HL-60 (cell line): ENCODE measurements around the gene CBX8.

Experiments
- DNase-seq, 2 experiments: peaks; one replicate each; pipeline ENCODE4 v3.0.0-alpha.2; 2010 to 2020; ENCODE audit warnings: low read depth in 1 of 2, low spot score in 1 of 2
- H3K27ac ChIP-seq: fragments of 250-450 bp; sonication (Bioruptor Pico); replicated peaks from 2 replicates; pipeline ENCODE4 v1.5.1; 2020; ENCODE audit warnings: mild to moderate bottlenecking, moderate library complexity
- H3K27me3 ChIP-seq: fragments of 250-450 bp; sonication (Bioruptor Pico); 2 replicates; pipeline ENCODE4 v1.5.1; 2021; ENCODE audit warnings: mild to moderate bottlenecking, moderate library complexity; ENCODE audit not compliant: insufficient read depth, poor library complexity, severe bottlenecking
- H3K4me3 ChIP-seq: replicated peaks from 2 replicates; pipeline ENCODE4 v1.5.1; 2011; ENCODE audit warnings: mild to moderate bottlenecking, control low read depth, low read length; ENCODE audit not compliant: insufficient read depth
- CTCF ChIP-seq: IDR thresholded peaks from one replicate; pipeline ENCODE4 v1.5.1; 2011; ENCODE audit warnings: low read length, control low read depth, inconsistent platforms; ENCODE audit not compliant: insufficient read depth
- GABPA ChIP-seq: IDR thresholded peaks from 2 replicates; pipeline ENCODE4 v1.6.1; 2012; ENCODE audit warnings: low read depth
- POLR2AphosphoS5 ChIP-seq: IDR thresholded peaks from 2 replicates; pipeline ENCODE4 v1.6.1; 2012; ENCODE audit warnings: low read depth
- REST ChIP-seq: IDR thresholded peaks from 2 replicates; pipeline ENCODE4 v1.6.1; 2012; ENCODE audit warnings: low read depth; ENCODE audit not compliant: insufficient replicate concordance
- SPI1 ChIP-seq: IDR thresholded peaks from 2 replicates; pipeline ENCODE4 v1.6.1; 2012; ENCODE audit warnings: low read depth, mild to moderate bottlenecking, borderline replicate concordance

The CBX8 gene

DNA sequence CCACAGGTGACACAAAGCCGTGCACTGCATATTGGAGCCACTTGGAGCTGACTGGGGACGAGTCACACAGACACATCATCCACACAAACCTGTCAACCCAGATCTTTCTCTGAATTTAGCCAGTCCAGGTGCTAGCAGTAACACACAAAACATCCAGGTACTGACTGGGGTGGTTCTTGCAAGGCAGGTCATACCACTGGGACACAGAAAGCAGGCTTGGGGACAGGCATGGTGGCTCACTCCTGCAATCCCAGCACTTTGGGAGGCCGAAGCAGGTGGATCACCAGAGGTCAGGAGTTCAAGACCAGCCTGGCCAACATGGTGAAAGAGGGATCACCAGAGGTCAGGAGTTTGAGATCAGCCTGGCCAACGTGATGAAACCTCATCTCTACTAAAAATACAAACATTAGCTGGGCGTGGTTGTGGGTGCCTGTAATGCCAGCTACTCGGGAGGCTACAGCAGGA lies 51.2 kb downstream of the CBX8 start:
- Histone ChIP-seq H3K27me3 (peaks cover 42% of the 10 kb centered on the region), H3K27ac (no peak overlapping the region), H3K4me3 (no peak overlapping the region)
- no peak for DNase-seq
- TF ChIP-seq SPI1 (no peak), CTCF (no peak), POLR2AphosphoS5 (no peak)

DNA sequence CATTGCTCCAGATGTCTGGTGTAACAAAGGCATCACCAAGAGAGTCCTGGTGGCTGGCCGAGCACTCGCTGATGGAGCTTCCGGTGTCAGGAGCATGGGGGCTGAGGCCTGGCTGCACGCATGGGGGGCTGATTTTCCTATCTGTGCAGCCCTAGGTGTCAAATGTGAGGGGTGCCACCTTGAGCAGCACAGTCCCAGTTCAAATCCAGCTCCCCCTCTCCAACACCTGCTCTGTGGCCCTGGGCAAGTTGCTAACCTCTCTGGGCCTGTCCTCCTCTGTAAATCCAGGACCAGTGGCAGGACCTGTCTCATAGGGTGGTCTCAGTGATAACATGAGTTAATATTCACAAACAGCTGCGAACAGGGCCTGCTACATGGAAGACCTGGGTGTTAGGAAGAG lies 53.3 kb downstream of the CBX8 start:
- DNase-seq: no peak
- H3K27ac ChIP-seq: no peak overlapping the region
- TF ChIP-seq SPI1 (no peak), REST (no peak), POLR2AphosphoS5 (no peak), GABPA (no peak), CTCF (no peak)
- no peak overlapping the region for H3K4me3 ChIP-seq
- H3K27me3 ChIP-seq: peaks cover 41% of the 10 kb centered on the region

- TF ChIP-seq SPI1 (no peak), CTCF (no peak), POLR2AphosphoS5 (no peak), GABPA (no peak), REST (no peak)
- H3K27me3 ChIP-seq: peaks cover 38% of the 10 kb centered on the region
- no peak overlapping the region for H3K4me3 ChIP-seq
- H3K27ac ChIP-seq: no peak overlapping the region
- DNase-seq: no peak
Measured at GRCh38 chr17:79742951-79743476, 53.9 kb downstream of the CBX8 start.

DNA sequence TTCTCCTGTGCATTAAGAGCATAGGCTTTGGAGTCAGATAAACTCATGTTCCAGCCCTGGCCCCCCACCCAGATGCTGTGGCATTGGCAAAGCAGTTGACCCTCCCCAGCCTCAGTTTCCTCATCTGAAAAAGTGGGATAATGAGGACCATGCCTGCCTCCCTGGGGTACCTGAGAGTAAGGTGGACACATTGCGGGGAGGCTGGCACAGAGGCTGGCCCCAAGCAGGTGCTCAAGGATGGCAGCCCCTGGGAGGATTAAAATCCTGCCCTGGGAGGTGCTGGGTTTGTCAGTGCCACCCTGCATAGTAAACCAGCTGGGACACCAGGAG lies 54.3 kb downstream of the CBX8 start:
- TF ChIP-seq CTCF (no peak), POLR2AphosphoS5 (no peak), GABPA (no peak), REST (no peak), SPI1 (no peak)
- no peak overlapping the region for H3K27ac ChIP-seq
- peaks cover 36% of the 10 kb centered on the region for H3K27me3 ChIP-seq

More for the DNA sequence above, 54.3 kb downstream of the CBX8 start:
- DNase-seq: no peak
- no peak overlapping the region for H3K4me3 ChIP-seq
